HepG2 (cell line): ENCODE measurements around the gene SLC35B1. TPM values are rescaled to one million over a fixed set of nuclear protein-coding genes. Genes with fewer than 3 reads are reported as not detected.

Experiments used
- ATAC-seq: fragments of 200-7000 bp; cut with Tn5 transposase; 3 replicates; pipeline ENCODE4 v1.9.1; 2020; ENCODE audit warnings: mild to moderate bottlenecking, moderate library complexity
- BruUV-seq: library from RNA; stranded (reverse); fragments of 400-500 nt; replicated peaks from 2 replicates; lab custom pipeline; 2021; lab: Mats Ljungman, UMichigan
- CTCF ChIA-PET: fragments of 300-600 bp; formaldehyde crosslinking; extraction: SDS; loops from one replicate; lab custom pipeline; 2021; ENCODE audit warnings: low total read pairs, inconsistent platforms, low intra/inter-chr PET ratio; lab: Yijun Ruan, JAX
- POLR2A ChIA-PET: fragments of 350-600 bp; sonication (Branson Sonifier 250); formaldehyde crosslinking; loops from one replicate; lab custom pipeline; 2020; ENCODE audit warnings: antibody characterized with exemption, inconsistent platforms; lab: Yijun Ruan, JAX
- DNase-seq: peaks from one replicate; pipeline ENCODE4 v3.0.0-alpha.2; 2015; ENCODE audit warnings: low spot score
- FAIRE-seq: peaks from 3 replicates; lab custom pipeline; 2011; peaks lifted over from hg19 to GRCh38; lab: Jason Lieb, UNC
- H2AFZ ChIP-seq: one replicate; pipeline ENCODE4 v1.6.1; 2011; ENCODE audit warnings: low read length, inconsistent platforms
- H3K27ac ChIP-seq: fragments of 300-600 bp; 3 replicates; pipeline ENCODE4 v1.8.0; 2011; ENCODE audit warnings: mixed run types, mild to moderate bottlenecking, mixed read lengths, low read length, inconsistent platforms; ENCODE audit not compliant: insufficient read depth; ENCODE audit errors: extremely low read length
- H3K27me3 ChIP-seq, 2 experiments: fragments of 200-600 bp in 1 of 2; 2 replicates in 1 of 2; 3 replicates in 1 of 2; pipeline versions ENCODE4 v1.6.0 to v1.8.0; 2011; ENCODE audit warnings: low read length in 2 of 2, mild to moderate bottlenecking in 2 of 2, moderate library complexity in 2 of 2, inconsistent platforms in 1 of 2; ENCODE audit not compliant: insufficient read depth in 2 of 2, control insufficient read depth in 1 of 2
- H3K36me3 ChIP-seq, 2 experiments: fragments of 200-600 bp in 1 of 2; replicated peaks in 1 of 2; 2 replicates in 1 of 2; 3 replicates in 1 of 2; pipeline versions ENCODE4 v1.5.1 to v1.8.0; 2011; ENCODE audit warnings: low read length in 2 of 2, inconsistent platforms in 1 of 2; ENCODE audit not compliant: insufficient read depth in 2 of 2, control insufficient read depth in 1 of 2
- H3K4me1 ChIP-seq: 2 replicates; pipeline ENCODE4 v1.5.1; 2012; ENCODE audit warnings: low read length, inconsistent platforms; ENCODE audit not compliant: insufficient read depth
- H3K4me2 ChIP-seq: 2 replicates; pipeline ENCODE4 v1.6.0; 2011; ENCODE audit warnings: low read depth, low read length, inconsistent platforms
- H3K4me3 ChIP-seq, 3 experiments: fragments of 200-600 bp in 1 of 3; sonication (generic), shearing (Covaris generic) in 1 of 3; replicated peaks in 1 of 3; 2 replicates each; pipeline ENCODE4 v1.5.1; 2011 to 2016; ENCODE audit warnings: low read length in 3 of 3, inconsistent platforms in 2 of 3, low read depth in 2 of 3, mild to moderate bottlenecking in 2 of 3, control low read depth in 1 of 3, mixed read lengths in 1 of 3; ENCODE audit not compliant: insufficient read depth in 1 of 3
- H3K79me2 ChIP-seq: one replicate; pipeline ENCODE4 v1.6.1; 2011; ENCODE audit warnings: low read length, inconsistent platforms; ENCODE audit not compliant: insufficient read depth
- H3K9ac ChIP-seq: 2 replicates; pipeline ENCODE4 v1.6.0; 2011; ENCODE audit warnings: mild to moderate bottlenecking, low read depth, low read length, inconsistent platforms; ENCODE audit not compliant: insufficient read depth
- H3K9me3 ChIP-seq: 2 replicates; pipeline ENCODE4 v1.5.1; 2012; ENCODE audit warnings: mild to moderate bottlenecking, low read length
- H4K20me1 ChIP-seq: 2 replicates; pipeline ENCODE4 v1.6.0; 2011; ENCODE audit warnings: inconsistent platforms, mild to moderate bottlenecking, low read length, moderate library complexity; ENCODE audit not compliant: insufficient read depth
- MAF1 ChIP-seq: sonication (generic); formaldehyde crosslinking; IDR thresholded peaks from 2 replicates; pipeline ENCODE4 v1.5.0; 2020; ENCODE audit warnings: missing genetic modification reagents, borderline replicate concordance
- RBM22 ChIP-seq: fragments of 200-400 bp; formaldehyde crosslinking; optimal IDR thresholded peaks from 2 replicates; pipeline ENCODE3; 2017; ENCODE audit warnings: mild to moderate bottlenecking, low read length, moderate library complexity
- RCOR2 ChIP-seq: IDR thresholded peaks from 2 replicates; pipeline ENCODE4 v1.6.1; 2016; ENCODE audit warnings: missing biosample characterization, missing genetic modification reagents
- WGBS: methylation state at CpG from one replicate; pipeline ENCODE4 v1.1.6; 2017; ENCODE audit warnings: low lambda C conversion rate; 5-methylcytosine and 5-hydroxymethylcytosine counted together
- in situ Hi-C: cut with HindIII; loops from 2 replicates; pipeline ENCODE4 v1.10.0; 2017; ENCODE audit warnings: low pct_unique_long_range_greater_than_20kb; ENCODE audit not compliant: extremely low pct_ligation_motif_present
- intact Hi-C: fragments of 100-400 bp; cut with micrococcal nuclease; formaldehyde crosslinking; loops from one replicate; pipeline ENCODE4 v1.10.0; 2022; ENCODE audit not compliant: unreplicated experiment
- polyA plus RNA-seq, 8 experiments: library from polyadenylated mRNA; depleted of rRNA in 3 of 8; stranded (reverse) in 7 of 8; unstranded in 1 of 8; fragments of >200 nt; fragmentation: Illumina TruSeq in 4 of 8; extraction: Trizol in 4 of 8; gene quantifications; 2 replicates each; pipeline versions ENCODE4 v1.2.1 to v1.2.3, GENCODE V29; 2011 to 2016; ENCODE audit warnings: low read depth in 4 of 8, missing spikeins in 1 of 8, mixed read lengths in 1 of 8; ENCODE audit not compliant: insufficient read depth in 1 of 8
- total RNA-seq, 5 experiments: library from RNA; depleted of rRNA; stranded (reverse); fragments of >200 nt; fragmentation: Illumina TruSeq; extraction: Trizol; gene quantifications; 2 replicates each; pipeline ENCODE4 v1.2.3, GENCODE V29; 2016; ENCODE audit warnings: low read depth in 1 of 5
- TF ChIP-seq, protein P1 (sequence below): sonication (generic); formaldehyde crosslinking; IDR thresholded peaks from 2 replicates; pipeline ENCODE4 v1.5.0; 2020; ENCODE audit warnings: mild to moderate bottlenecking, missing genetic modification reagents

Gene SLC35B1
- total and polyA plus RNA-seq, 2 of the 13 experiments (the other 11 are each of a cell fraction or from before 2014, with no cell fraction given), result 99.6 to 113 TPM

DNA sequence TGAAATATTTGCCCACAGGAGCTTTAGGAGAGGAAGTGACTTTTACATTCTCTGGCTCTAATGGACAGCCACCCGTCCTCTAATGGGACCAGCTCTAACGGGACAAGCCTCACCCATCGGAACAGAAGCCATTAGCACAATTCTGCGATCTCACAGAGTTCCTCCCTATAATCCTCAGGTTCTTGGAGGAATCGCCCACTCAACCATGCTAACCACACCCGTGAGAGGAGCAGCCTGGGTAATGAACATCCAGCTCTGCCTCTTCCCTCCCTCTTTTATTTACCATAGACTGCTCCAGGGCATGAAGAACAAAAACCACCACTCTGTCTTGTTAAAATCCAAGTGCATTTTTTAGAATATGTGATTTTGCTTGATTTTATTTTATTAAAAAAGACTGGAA lies 6.8 kb downstream of the SLC35B1 start:
- peaks cover 4% of the 10 kb centered on the region for H3K79me2 ChIP-seq
- ChIA-PET POLR2A (interaction anchor here (1.1 kb wide), 1 partner anchor 133 kb away, joined by 4 read pairs; no protein-coding TSS in a partner anchor), CTCF (interaction anchor here (1.2 to 4.5 kb wide), 2 partner anchors 133 to 143 kb away, joined by 3 to 70 read pairs; no protein-coding TSS in a partner anchor)
- H3K27ac ChIP-seq, result no peak overlapping the region
- in situ Hi-C loops, result loop anchor here (5.0 to 10.0 kb wide), 2 partner anchors 134 to 266 kb away; no protein-coding TSS in a partner anchor
- no peak overlapping the region for H3K4me3 ChIP-seq
- no peak overlapping the region for H2AFZ ChIP-seq
- no peaks in the 10 kb centered on the region for H3K27me3 ChIP-seq
- FAIRE-seq (no peak), ATAC-seq (no peak), DNase-seq (no peak)
- no peak overlapping the region for H3K4me2 ChIP-seq
- H4K20me1 ChIP-seq, result 0 out of 2 replicates have a peak, but pooled peaks cover 3% of the 10 kb centered on the region
- intact Hi-C loops, result no loop called here
- H3K36me3 ChIP-seq, result peaks cover 31 to 46% of the 10 kb centered on the region in 2 experiments
- BruUV-seq, result no TSS peak
- no peak overlapping the region for H3K9ac ChIP-seq
- no peaks in the 10 kb centered on the region for H3K9me3 ChIP-seq
- 92% methylated on average over 6 of the region's 6 CpGs for WGBS
- H3K4me1 ChIP-seq, result peaks cover 33% of the 10 kb centered on the region
- TF ChIP-seq, protein P1, sequence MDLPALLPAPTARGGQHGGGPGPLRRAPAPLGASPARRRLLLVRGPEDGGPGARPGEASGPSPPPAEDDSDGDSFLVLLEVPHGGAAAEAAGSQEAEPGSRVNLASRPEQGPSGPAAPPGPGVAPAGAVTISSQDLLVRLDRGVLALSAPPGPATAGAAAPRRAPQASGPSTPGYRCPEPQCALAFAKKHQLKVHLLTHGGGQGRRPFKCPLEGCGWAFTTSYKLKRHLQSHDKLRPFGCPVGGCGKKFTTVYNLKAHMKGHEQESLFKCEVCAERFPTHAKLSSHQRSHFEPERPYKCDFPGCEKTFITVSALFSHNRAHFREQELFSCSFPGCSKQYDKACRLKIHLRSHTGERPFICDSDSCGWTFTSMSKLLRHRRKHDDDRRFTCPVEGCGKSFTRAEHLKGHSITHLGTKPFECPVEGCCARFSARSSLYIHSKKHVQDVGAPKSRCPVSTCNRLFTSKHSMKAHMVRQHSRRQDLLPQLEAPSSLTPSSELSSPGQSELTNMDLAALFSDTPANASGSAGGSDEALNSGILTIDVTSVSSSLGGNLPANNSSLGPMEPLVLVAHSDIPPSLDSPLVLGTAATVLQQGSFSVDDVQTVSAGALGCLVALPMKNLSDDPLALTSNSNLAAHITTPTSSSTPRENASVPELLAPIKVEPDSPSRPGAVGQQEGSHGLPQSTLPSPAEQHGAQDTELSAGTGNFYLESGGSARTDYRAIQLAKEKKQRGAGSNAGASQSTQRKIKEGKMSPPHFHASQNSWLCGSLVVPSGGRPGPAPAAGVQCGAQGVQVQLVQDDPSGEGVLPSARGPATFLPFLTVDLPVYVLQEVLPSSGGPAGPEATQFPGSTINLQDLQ (CRISPR knock-in tag), result no peak
- TF ChIP-seq RBM22 (peak; percentile 48), MAF1 (no peak), RCOR2 (CRISPR knock-in tag) (no peak)
